ENCODE measurements around the gene PTPN4. TPM values are rescaled to one million over a fixed set of nuclear protein-coding genes. Genes with fewer than 3 reads are reported as not detected.

Gene PTPN4
- total RNA-seq, 2 donors from 2014 or later: 52.6 to 69.8 TPM

GRCh38 chr2:119809339-119810048 is 49.8 kb downstream of the PTPN4 start:
- no peak for DNase-seq
- H3K9ac ChIP-seq (ENCODE audit: extremely low read depth, low read length, poor library complexity, severe bottlenecking): no peak overlapping the region
- no peak overlapping the region for H3K27ac Mint-ChIP-seq
- no peaks in the 10 kb centered on the region for H3K36me3 ChIP-seq (ENCODE audit: control insufficient read depth, insufficient read depth, low read length)
- 89 to 100% methylated on average over 2 to 6 of the region's 6 CpGs for WGBS, 2 experiments (ENCODE audit: insufficient coverage in 1 of 2, insufficient read length in 1 of 2)
- H3K36me3 Mint-ChIP-seq (ENCODE audit: low read depth): peaks cover 28% of the 10 kb centered on the region
- no peaks in the 10 kb centered on the region for H3K27me3 Mint-ChIP-seq (ENCODE audit: insufficient read depth)
- no peak for TF ChIP-seq CTCF (conservative IDR thresholded peaks at IDR 0.05)
- peaks cover 4% of the 10 kb centered on the region for H3K9me3 ChIP-seq (ENCODE audit: control insufficient read depth, low read length)
- H3K27me3 ChIP-seq (ENCODE audit: control insufficient read depth, insufficient read depth, low read length, poor library complexity, severe bottlenecking): no peaks in the 10 kb centered on the region
- no peak overlapping the region for H3K27ac ChIP-seq (ENCODE audit: low read depth, low read length)
- peaks cover 24% of the 10 kb centered on the region for H3K4me1 Mint-ChIP-seq
- peaks cover 16% of the 10 kb centered on the region for H3K9me3 Mint-ChIP-seq
- no peak overlapping the region for H3K4me3 ChIP-seq (ENCODE audit: low read length)
- peaks cover 6% of the 10 kb centered on the region for H3K4me1 ChIP-seq (ENCODE audit: control insufficient read depth, insufficient read depth, low read length)
- H3K4me3 Mint-ChIP-seq: no peak overlapping the region

GRCh38 chr2:119810049-119810630 is 50.4 kb downstream of the PTPN4 start:
- no peaks in the 10 kb centered on the region for H3K27me3 Mint-ChIP-seq (ENCODE audit: insufficient read depth)
- peaks cover 22% of the 10 kb centered on the region for H3K36me3 Mint-ChIP-seq (ENCODE audit: low read depth)

GRCh38 chr2:119814216-119814615 is 54.5 kb downstream of the PTPN4 start:
- H3K9me3 ChIP-seq (ENCODE audit: control insufficient read depth, low read length): peaks cover 15% of the 10 kb centered on the region
- H3K36me3 ChIP-seq (ENCODE audit: control insufficient read depth, insufficient read depth, low read length): no peaks in the 10 kb centered on the region
- H3K4me1 Mint-ChIP-seq: peaks cover 20% of the 10 kb centered on the region
- H3K9me3 Mint-ChIP-seq: peaks cover 10% of the 10 kb centered on the region
- no peak for TF ChIP-seq CTCF (conservative IDR thresholded peaks at IDR 0.05)
- H3K27me3 ChIP-seq (ENCODE audit: control insufficient read depth, insufficient read depth, low read length, poor library complexity, severe bottlenecking): no peaks in the 10 kb centered on the region
- H3K27me3 Mint-ChIP-seq (ENCODE audit: insufficient read depth): no peaks in the 10 kb centered on the region
- H3K9ac ChIP-seq (ENCODE audit: extremely low read depth, low read length, poor library complexity, severe bottlenecking): no peak overlapping the region
- no peak overlapping the region for H3K4me3 ChIP-seq (ENCODE audit: low read length)
- H3K36me3 Mint-ChIP-seq (ENCODE audit: low read depth): peaks cover 33% of the 10 kb centered on the region
- peaks cover 6% of the 10 kb centered on the region for H3K4me1 ChIP-seq (ENCODE audit: control insufficient read depth, insufficient read depth, low read length)
- no peak overlapping the region for H3K27ac Mint-ChIP-seq
- no peak for DNase-seq
- no peak overlapping the region for H3K27ac ChIP-seq (ENCODE audit: low read depth, low read length)
- no peak overlapping the region for H3K4me3 Mint-ChIP-seq

More at GRCh38 chr2:119810049-119810630, 50.4 kb downstream of the PTPN4 start:
- Mint-ChIP-seq H3K4me3 (no peak overlapping the region), H3K4me1 (peaks cover 24% of the 10 kb centered on the region), H3K9me3 (peaks cover 10% of the 10 kb centered on the region), H3K27ac (no peak overlapping the region)
- WGBS, 2 experiments (ENCODE audit: insufficient coverage in 1 of 2, insufficient read length in 1 of 2): no CpG with 5 or more reads among the region's 2 CpGs
- TF ChIP-seq CTCF (conservative IDR thresholded peaks at IDR 0.05): no peak
- Histone ChIP-seq H3K36me3 (ENCODE audit: control insufficient read depth, insufficient read depth, low read length) (no peaks in the 10 kb centered on the region), H3K4me3 (ENCODE audit: low read length) (no peak overlapping the region), H3K4me1 (ENCODE audit: control insufficient read depth, insufficient read depth, low read length) (peaks cover 6% of the 10 kb centered on the region), H3K9ac (ENCODE audit: extremely low read depth, low read length, poor library complexity, severe bottlenecking) (no peak overlapping the region), H3K9me3 (ENCODE audit: control insufficient read depth, low read length) (no peaks in the 10 kb centered on the region), H3K27ac (ENCODE audit: low read depth, low read length) (no peak overlapping the region), H3K27me3 (ENCODE audit: control insufficient read depth, insufficient read depth, low read length, poor library complexity, severe bottlenecking) (no peaks in the 10 kb centered on the region)
- no peak for DNase-seq

All from endodermal cell (in vitro differentiated cells).